T-helper 22 cell (primary cell): ENCODE results near the gene ASAP2.

Source experiments
- DNase-seq: peaks from one replicate; pipeline ENCODE4 v3.0.0-alpha.2; 2020; ENCODE audit warnings: low read depth

ASAP2 gene

GRCh38 chr2:9205963-9206948 is at the start of gene ASAP2:
Gene ASAP2, plus strand, starts transcription at chr2:9206812. Its CDS starts 293 bp downstream, at chr2:9207105.
- no peak for DNase-seq

GRCh38 chr2:9158786-9159779 is 47.5 kb upstream of the ASAP2 start:
- DNase-seq = no peak

- DNase-seq = no peak
These were observed 45.9 kb upstream of the ASAP2 start for GRCh38 chr2:9160732-9161131.

- no peak for DNase-seq
These were observed 43.8 kb upstream of the ASAP2 start for GRCh38 chr2:9162841-9163240.

- no peak for DNase-seq
These were observed 43.1 kb upstream of the ASAP2 start for GRCh38 chr2:9163306-9164111.

GRCh38 chr2:9164112-9164608 is 42.5 kb upstream of the ASAP2 start:
- no peak for DNase-seq

- DNase-seq = no peak
These were observed 41.0 kb upstream of the ASAP2 start for GRCh38 chr2:9165625-9166024.

- no peak for DNase-seq
These were observed 39.8 kb upstream of the ASAP2 start for GRCh38 chr2:9166579-9167377.

- no peak for DNase-seq
These were observed 38.6 kb upstream of the ASAP2 start for GRCh38 chr2:9167718-9168657.

- DNase-seq = no peak
These were observed 37.8 kb upstream of the ASAP2 start for GRCh38 chr2:9168821-9169221.

GRCh38 chr2:9169349-9170107 is 37.1 kb upstream of the ASAP2 start:
- DNase-seq = no peak

- no peak for DNase-seq
These were observed 36.0 kb upstream of the ASAP2 start for GRCh38 chr2:9170458-9171130.

GRCh38 chr2:9174771-9175437 is 31.7 kb upstream of the ASAP2 start:
- DNase-seq = no peak

- no peak for DNase-seq
These were observed 28.3 kb upstream of the ASAP2 start for GRCh38 chr2:9178110-9178903.

- no peak for DNase-seq
These were observed 27.6 kb upstream of the ASAP2 start for GRCh38 chr2:9178904-9179571.

- no peak for DNase-seq
These were observed 26.9 kb upstream of the ASAP2 start for GRCh38 chr2:9179572-9180201.
